DOHH2 (cell line): Measurements from ENCODE around the gene MTTP.

Source experiments
- H3F3A ChIP-seq: fragments of 200-600 bp; sonication (generic), shearing (Covaris generic); 2 replicates; pipeline ENCODE4 v1.6.0; 2016; ENCODE audit warnings: antibody characterized with exemption, mild to moderate bottlenecking; ENCODE audit not compliant: control insufficient read depth, insufficient read depth
- H3K27ac ChIP-seq: fragments of 200-600 bp; sonication (generic); 2 replicates; pipeline ENCODE4 v1.5.1; 2014; ENCODE audit warnings: low read depth, mild to moderate bottlenecking, low read length, moderate library complexity
- H3K27me3 ChIP-seq: fragments of 200-600 bp; sonication (generic); 2 replicates; pipeline ENCODE4 v1.6.1; 2014; ENCODE audit warnings: mild to moderate bottlenecking, low read length, mixed read lengths; ENCODE audit not compliant: control insufficient read depth
- H3K36me3 ChIP-seq: fragments of 200-600 bp; sonication (generic); 2 replicates; pipeline ENCODE4 v1.6.1; 2014; ENCODE audit warnings: mild to moderate bottlenecking, low read length, moderate library complexity, mixed read lengths; ENCODE audit not compliant: control insufficient read depth
- H3K4me1 ChIP-seq: fragments of 200-600 bp; sonication (generic); 2 replicates; pipeline ENCODE4 v1.6.1; 2014; ENCODE audit warnings: mild to moderate bottlenecking, low read length, mixed read lengths; ENCODE audit not compliant: control insufficient read depth
- H3K4me2 ChIP-seq: fragments of 200-600 bp; sonication (generic); 2 replicates; pipeline ENCODE4 v1.6.0; 2014; ENCODE audit warnings: mild to moderate bottlenecking, low read length, moderate library complexity
- H3K4me3 ChIP-seq: fragments of 200-600 bp; sonication (generic); 2 replicates; pipeline ENCODE4 v1.5.1; 2014; ENCODE audit warnings: mild to moderate bottlenecking, low read length, mixed read lengths
- H3K79me2 ChIP-seq: fragments of 200-600 bp; sonication (generic); 2 replicates; pipeline ENCODE4 v1.6.1; 2014; ENCODE audit warnings: mild to moderate bottlenecking, low read length, mixed read lengths; ENCODE audit not compliant: control insufficient read depth
- H3K9me2 ChIP-seq: fragments of 200-600 bp; sonication (generic); replicated peaks from 2 replicates; pipeline ENCODE4 v1.6.1; 2014; ENCODE audit warnings: mild to moderate bottlenecking, low read length, mixed read lengths; ENCODE audit not compliant: control insufficient read depth
- H3K9me3 ChIP-seq: fragments of 200-600 bp; sonication (generic); 2 replicates; pipeline ENCODE4 v1.6.1; 2014; ENCODE audit warnings: antibody characterized with exemption, low read length, mixed read lengths; ENCODE audit not compliant: control insufficient read depth, insufficient read depth
- H4K20me1 ChIP-seq: fragments of 200-600 bp; sonication (generic); 2 replicates; pipeline ENCODE4 v1.6.0; 2014; ENCODE audit warnings: low read depth, mild to moderate bottlenecking, antibody characterized with exemption, low read length, moderate library complexity; ENCODE audit not compliant: control insufficient read depth, insufficient read depth
- CTCF ChIP-seq: fragments of 200-600 bp; sonication (generic); IDR thresholded peaks from one replicate; pipeline ENCODE4 v1.5.1; 2014; ENCODE audit warnings: antibody characterized with exemption, mild to moderate bottlenecking, low read depth, low read length; ENCODE audit not compliant: poor library complexity, severe bottlenecking
- EZH2phosphoT487 ChIP-seq: fragments of 200-600 bp; sonication (generic); IDR thresholded peaks from 2 replicates; pipeline ENCODE4 v1.6.1; 2017; ENCODE audit warnings: borderline replicate concordance, mild to moderate bottlenecking, antibody characterized with exemption, low read length, moderate library complexity, mixed read lengths

MTTP gene

GRCh38 chr4:99651016-99651769 lies 76.6 kb downstream of the MTTP start:
- Histone ChIP-seq H3K4me2 (no peak overlapping the region), H3K4me3 (no peak overlapping the region), H3K4me1 (no peaks in the 10 kb centered on the region)

DNA sequence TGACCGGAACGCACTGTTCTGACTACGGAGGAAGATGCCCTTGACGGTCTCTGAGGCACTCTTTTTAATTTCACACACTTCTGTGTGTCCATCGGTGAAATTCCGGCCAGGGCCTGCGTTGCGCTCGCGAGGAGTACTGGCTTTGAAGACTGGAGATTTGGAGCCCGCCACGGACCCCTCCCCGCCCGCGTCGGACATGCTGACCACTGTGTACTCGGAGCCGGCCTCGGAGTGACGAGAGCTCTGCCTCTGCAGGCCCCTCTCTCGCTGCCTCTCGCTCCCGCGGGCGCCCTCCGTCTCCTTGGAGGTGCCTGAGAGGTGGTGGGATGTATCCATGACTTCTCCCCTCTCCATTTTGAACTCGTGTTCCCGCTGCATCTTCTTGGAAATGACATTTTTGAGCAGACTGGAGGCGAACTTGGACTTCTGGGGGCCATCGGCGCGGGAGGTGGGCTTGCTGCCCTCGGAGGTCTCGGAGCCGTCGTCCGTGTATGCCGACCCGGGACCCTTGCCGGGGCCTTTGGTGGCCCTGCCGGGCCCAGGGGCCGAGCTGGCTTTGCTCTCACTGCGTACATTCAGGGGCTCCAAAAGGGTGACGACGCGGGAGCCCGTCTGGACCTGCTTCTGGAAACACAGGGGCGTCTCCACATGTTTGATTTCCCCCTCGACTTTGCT lies 77.3 kb downstream of the MTTP start:
- no peak overlapping the region for H3K4me3 ChIP-seq
- no peaks in the 10 kb centered on the region for H4K20me1 ChIP-seq
- no peaks in the 10 kb centered on the region for H3K9me2 ChIP-seq
- H3K9me3 ChIP-seq = no peaks in the 10 kb centered on the region; the same call in 1 of the 2 replicates
- TF ChIP-seq EZH2phosphoT487 (no peak), CTCF (no peak)
- no peaks in the 10 kb centered on the region for H3K4me1 ChIP-seq
- no peak overlapping the region for H3K4me2 ChIP-seq
- no peaks in the 10 kb centered on the region for H3F3A ChIP-seq
- no peaks in the 10 kb centered on the region for H3K79me2 ChIP-seq
- no peak overlapping the region for H3K27ac ChIP-seq
- H3K36me3 ChIP-seq = no peaks in the 10 kb centered on the region
- H3K27me3 ChIP-seq = no peaks in the 10 kb centered on the region

More at GRCh38 chr4:99651016-99651769, 76.6 kb downstream of the MTTP start:
- Histone ChIP-seq H3K9me3 (no peaks in the 10 kb centered on the region; the same call in 1 of the 2 replicates), H3F3A (no peaks in the 10 kb centered on the region), H3K27me3 (0 out of 2 replicates have a peak, but pooled peaks cover 2% of the 10 kb centered on the region), H3K27ac (no peak overlapping the region), H4K20me1 (no peaks in the 10 kb centered on the region), H3K9me2 (no peaks in the 10 kb centered on the region), H3K79me2 (no peaks in the 10 kb centered on the region), H3K36me3 (no peaks in the 10 kb centered on the region)
- no peak for TF ChIP-seq CTCF
- TF ChIP-seq EZH2phosphoT487 = no peak

DNA sequence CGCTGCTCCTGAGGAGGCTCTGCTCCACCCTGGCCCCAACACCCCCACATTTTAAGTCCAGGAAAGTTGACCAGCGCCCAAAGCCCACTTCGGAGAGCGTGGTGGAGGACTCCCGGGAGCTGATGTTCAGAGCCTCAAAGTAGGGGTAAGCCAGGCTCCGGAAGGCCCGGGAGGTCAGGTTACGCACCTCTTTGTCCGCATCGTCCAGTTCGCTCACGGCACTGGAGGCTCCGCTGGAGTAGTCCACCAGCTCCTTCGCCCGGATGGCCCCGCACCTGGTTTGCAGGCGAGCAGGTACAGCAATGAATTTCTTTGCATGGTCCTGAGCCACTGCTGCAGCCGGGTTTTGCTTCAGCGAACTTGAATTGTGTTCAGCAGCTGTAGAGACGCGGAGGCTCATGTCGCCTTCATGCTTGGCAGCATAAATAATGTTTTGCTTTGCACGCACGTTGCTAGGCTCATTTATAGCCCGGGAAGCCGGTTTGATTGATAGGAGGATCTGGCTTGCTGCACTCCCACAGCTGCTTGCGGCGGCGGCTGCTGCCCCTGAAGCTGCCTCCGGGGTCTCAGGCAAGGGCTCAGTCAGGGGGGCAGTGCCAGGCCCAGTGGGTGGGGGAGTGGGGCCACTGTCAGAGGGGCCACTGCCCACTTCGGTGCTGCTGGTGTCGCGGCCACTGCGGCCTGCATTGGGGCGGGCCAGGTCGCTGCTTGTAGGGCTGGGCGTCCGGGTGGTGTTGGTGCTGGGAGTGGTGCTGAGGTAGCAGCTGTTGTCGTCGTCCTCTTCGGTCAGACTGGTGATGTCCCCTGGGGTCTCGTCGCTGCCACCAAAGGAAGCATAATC lies 78.2 kb downstream of the MTTP start:
- Histone ChIP-seq H3K27me3 (no peaks in the 10 kb centered on the region), H3K36me3 (no peaks in the 10 kb centered on the region), H3F3A (no peaks in the 10 kb centered on the region), H3K4me1 (no peaks in the 10 kb centered on the region), H3K4me2 (no peak overlapping the region), H4K20me1 (no peaks in the 10 kb centered on the region), H3K4me3 (no peak overlapping the region), H3K27ac (no peak overlapping the region), H3K9me2 (no peaks in the 10 kb centered on the region), H3K79me2 (no peaks in the 10 kb centered on the region), H3K9me3 (no peaks in the 10 kb centered on the region; the same call in 1 of the 2 replicates)
- TF ChIP-seq CTCF (no peak), EZH2phosphoT487 (no peak)
